ENCODE results near the gene DCP1B. TPM values are rescaled to one million over a fixed set of nuclear protein-coding genes. Genes with fewer than 3 reads are reported as not detected.
A peak's percentile ranks its signal among the peaks of the same experiment; 100 is the strongest.

Gene DCP1B
- total and polyA plus RNA-seq, 2 donors (not counting 1 experiment from before 2014, with no cell fraction given) = 12.3 to 18.0 TPM

- Mint-ChIP-seq H3K27me3 (peaks cover 52% of the 10 kb centered on the region), H3K9me3 (ENCODE audit: insufficient read depth) (no peaks in the 10 kb centered on the region), H3K4me1 (peaks cover 9% of the 10 kb centered on the region), H3K27ac (no peak overlapping the region), H3K4me3 (peak overlapping the region; percentile 71)
- peaks cover 0 to 59% (median 32%) of the 10 kb centered on the region in 4 experiments for H3K27me3 ChIP-seq (replicated peaks in 1 of 4; ENCODE audit: control extremely low read depth in 1 of 4, control insufficient read depth in 3 of 4, insufficient read depth in 4 of 4, low read length in 3 of 4)
- no peak overlapping the region for H3K27ac ChIP-seq (ENCODE audit: low read length in 2 of 2)
- H3K9me3 ChIP-seq (ENCODE audit: control extremely low read depth in 1 of 3, control insufficient read depth in 2 of 3, insufficient read depth in 1 of 3, low read length in 2 of 3) = no peaks in the 10 kb centered on the region
- peaks cover 8 to 9% of the 10 kb centered on the region in 2 donors for H3K4me1 ChIP-seq (ENCODE audit: control insufficient read depth in 2 of 2, insufficient read depth in 2 of 2, low read length in 2 of 2)
- peak overlapping the region; percentile 84 for H3K4me2 ChIP-seq (replicated peaks; ENCODE audit: low read depth, low read length, poor library complexity, severe bottlenecking)
- H3K4me3 ChIP-seq (ENCODE audit: control extremely low read depth in 1 of 5, extremely low read depth in 1 of 5, insufficient read depth in 1 of 5, low read depth in 2 of 5, low read length in 4 of 5) = peak overlapping the region in 4 of 5 experiments; percentile 20 to 61 (median 50)
- peak overlapping the region; percentile 59 for H3K9ac ChIP-seq (ENCODE audit: low read length)
- no peaks in the 10 kb centered on the region for H3K79me2 ChIP-seq (ENCODE audit: control insufficient read depth, insufficient read depth, low read length)
- TF ChIP-seq EZH2 (IDR thresholded peaks at IDR 0.05; ENCODE audit: borderline replicate concordance, insufficient read depth, low read depth, low read length, poor library complexity, severe bottlenecking) (no peak), CTCF (IDR thresholded peaks at IDR 0.05) (no peak)
- no peak for DNase-seq
- no peaks in the 10 kb centered on the region for H4K20me1 ChIP-seq (ENCODE audit: control insufficient read depth, insufficient read depth, low read length, poor library complexity, severe bottlenecking)
- ATAC-seq (ENCODE audit: low read depth) = no peak
- H2AFZ ChIP-seq (ENCODE audit: insufficient read depth, low read depth, low read length, poor library complexity, severe bottlenecking) = peak overlapping the region; percentile 85
- intact Hi-C loops (cut with micrococcal nuclease) = loop anchor here (2.0 kb wide), 1 partner anchor 31 kb away; the partner anchor contains the start of gene DCP1B
- no peaks in the 10 kb centered on the region for H3K36me3 ChIP-seq (replicated peaks in 1 of 2; ENCODE audit: control extremely low read depth in 1 of 2, control insufficient read depth in 1 of 2, extremely low read depth in 1 of 2, insufficient read depth in 2 of 2, low read length in 1 of 2)
- CTCF ChIA-PET = interaction anchor here (1.1 kb wide), 1 partner anchor 29 kb away, joined by 3 read pairs; no protein-coding TSS in a partner anchor
- POLR2A ChIA-PET = interaction anchor here (0.5 kb wide), 1 partner anchor 1687 kb away, joined by 4 read pairs; no protein-coding TSS in a partner anchor
- 83% methylated on average over 11 of the region's 15 CpGs for WGBS (ENCODE audit: insufficient coverage)
Measured at GRCh38 chr12:2035431-2036055, 31.3 kb upstream of the DCP1B start.
